TTC549 (cell line): ENCODE measurements around the gene COL16A1.
"Not testable (repeated sequence)": the region's sequence is repeated elsewhere in the genome, so short reads cannot be mapped to it uniquely, and the experiment has no call there.

Experiments used
- FAIRE-seq: peaks from 2 replicates; lab custom pipeline; 2012; peaks lifted over from hg19 to GRCh38; lab: Jason Lieb, UNC

COL16A1 gene

GRCh38 chr1:31732751-31733289, 29.0 kb upstream of the COL16A1 start:
- FAIRE-seq: no peak

GRCh38 chr1:31732343-31732742, 28.5 kb upstream of the COL16A1 start:
- no peak for FAIRE-seq

- no peak for FAIRE-seq
Observed at GRCh38 chr1:31731049-31731565, 27.3 kb upstream of the COL16A1 start.

- FAIRE-seq: no peak
Observed at GRCh38 chr1:31730336-31731048, 26.7 kb upstream of the COL16A1 start.

- FAIRE-seq: no peak
Observed at GRCh38 chr1:31727849-31728248, 24.0 kb upstream of the COL16A1 start.

GRCh38 chr1:31727195-31727594, 23.4 kb upstream of the COL16A1 start:
- no peak for FAIRE-seq

GRCh38 chr1:31726715-31727114, 22.9 kb upstream of the COL16A1 start:
- no peak for FAIRE-seq

- no peak for FAIRE-seq
Observed at GRCh38 chr1:31725777-31726535, 22.1 kb upstream of the COL16A1 start.

GRCh38 chr1:31725134-31725533, 21.3 kb upstream of the COL16A1 start:
- no peak for FAIRE-seq

- no peak for FAIRE-seq
Observed at GRCh38 chr1:31723828-31724359, 20.1 kb upstream of the COL16A1 start.

- FAIRE-seq: no peak
Observed at GRCh38 chr1:31718327-31718897, 14.6 kb upstream of the COL16A1 start.

- no peak for FAIRE-seq
Observed at GRCh38 chr1:31717341-31717740, 13.5 kb upstream of the COL16A1 start.

GRCh38 chr1:31715873-31716220, 12.0 kb upstream of the COL16A1 start:
- FAIRE-seq: no peak

GRCh38 chr1:31715087-31715872, 11.5 kb upstream of the COL16A1 start:
- FAIRE-seq: peak; percentile 31

GRCh38 chr1:31714442-31715086, 10.7 kb upstream of the COL16A1 start:
- FAIRE-seq: no peak

GRCh38 chr1:31712630-31713029, 8.8 kb upstream of the COL16A1 start:
- FAIRE-seq: no peak

GRCh38 chr1:31712068-31712467, 8.3 kb upstream of the COL16A1 start:
- FAIRE-seq: no peak

GRCh38 chr1:31708324-31708723, 4.5 kb upstream of the COL16A1 start:
- FAIRE-seq: no peak

GRCh38 chr1:31707711-31708110, 3.9 kb upstream of the COL16A1 start:
- FAIRE-seq: no peak

- FAIRE-seq: not testable (repeated sequence)
Observed at GRCh38 chr1:31707059-31707600, 3.3 kb upstream of the COL16A1 start.

- no peak for FAIRE-seq
Observed at GRCh38 chr1:31706384-31707058, 2.7 kb upstream of the COL16A1 start.
